Cardiac fibroblast (primary cell): ENCODE measurements around the gene ASCL5.

Experiments
- DNase-seq, 2 donors: peaks; one replicate each; pipeline versions ENCODE4 v3.0.0 to v3.0.0-alpha.2; 2010; ENCODE audit warnings: low read depth in 2 of 2
- H3K4me3 ChIP-seq, 2 donors: replicated peaks in 1 of 2; 1 replicate in 1 of 2; 2 replicates in 1 of 2; pipeline ENCODE4 v1.5.1; 2011; ENCODE audit warnings: low read depth in 2 of 2, low read length in 2 of 2, mild to moderate bottlenecking in 2 of 2, moderate library complexity in 1 of 2
- TF ChIP-seq, protein P1 (sequence below): IDR thresholded peaks from one replicate; pipeline ENCODE4 v1.5.1; 2011; ENCODE audit warnings: low read depth, mild to moderate bottlenecking, low read length, inconsistent platforms

Gene ASCL5

DNA sequence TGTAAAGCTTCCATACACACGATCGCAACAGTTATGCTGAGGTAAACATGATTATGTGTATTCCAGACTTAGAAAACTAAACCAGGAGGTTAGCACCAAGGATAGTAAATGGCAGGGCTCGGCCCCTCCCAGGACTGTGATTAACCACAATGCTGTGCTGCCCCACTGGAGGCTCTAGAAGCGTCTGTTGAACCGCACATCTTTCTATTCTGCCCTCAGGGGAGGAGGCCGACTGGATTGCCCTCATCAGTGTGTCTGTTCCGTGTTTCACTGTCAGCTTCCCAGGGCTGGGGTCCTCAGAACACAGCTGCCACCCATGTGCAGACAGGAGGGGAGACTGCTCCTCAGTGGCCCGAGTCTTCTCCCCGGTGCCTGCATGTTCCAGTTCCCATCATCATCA is 12.8 kb upstream of the ASCL5 start:
- no peak overlapping the region for H3K4me3 ChIP-seq
- DNase-seq, result no peak
- TF ChIP-seq, protein P1, sequence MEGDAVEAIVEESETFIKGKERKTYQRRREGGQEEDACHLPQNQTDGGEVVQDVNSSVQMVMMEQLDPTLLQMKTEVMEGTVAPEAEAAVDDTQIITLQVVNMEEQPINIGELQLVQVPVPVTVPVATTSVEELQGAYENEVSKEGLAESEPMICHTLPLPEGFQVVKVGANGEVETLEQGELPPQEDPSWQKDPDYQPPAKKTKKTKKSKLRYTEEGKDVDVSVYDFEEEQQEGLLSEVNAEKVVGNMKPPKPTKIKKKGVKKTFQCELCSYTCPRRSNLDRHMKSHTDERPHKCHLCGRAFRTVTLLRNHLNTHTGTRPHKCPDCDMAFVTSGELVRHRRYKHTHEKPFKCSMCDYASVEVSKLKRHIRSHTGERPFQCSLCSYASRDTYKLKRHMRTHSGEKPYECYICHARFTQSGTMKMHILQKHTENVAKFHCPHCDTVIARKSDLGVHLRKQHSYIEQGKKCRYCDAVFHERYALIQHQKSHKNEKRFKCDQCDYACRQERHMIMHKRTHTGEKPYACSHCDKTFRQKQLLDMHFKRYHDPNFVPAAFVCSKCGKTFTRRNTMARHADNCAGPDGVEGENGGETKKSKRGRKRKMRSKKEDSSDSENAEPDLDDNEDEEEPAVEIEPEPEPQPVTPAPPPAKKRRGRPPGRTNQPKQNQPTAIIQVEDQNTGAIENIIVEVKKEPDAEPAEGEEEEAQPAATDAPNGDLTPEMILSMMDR, result no peak

DNA sequence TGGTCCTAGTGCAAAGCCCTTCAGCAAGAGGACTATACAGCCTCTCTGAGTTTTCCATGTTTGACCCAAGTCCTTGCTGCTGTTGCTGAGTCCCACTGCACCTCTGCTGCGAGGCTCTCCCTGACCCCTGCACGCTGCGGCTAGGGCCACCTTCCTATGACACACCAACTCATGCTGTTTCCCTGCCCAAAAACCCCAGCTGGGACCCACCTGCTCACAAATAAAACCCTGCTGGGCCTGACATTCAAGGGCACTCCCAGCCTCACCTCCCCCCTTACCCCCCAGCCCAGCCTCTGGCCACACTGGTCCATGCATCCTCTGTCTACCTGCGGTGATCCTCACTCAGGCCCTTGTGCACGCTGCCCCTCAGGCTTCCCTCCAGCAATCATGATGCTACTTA is 12.3 kb upstream of the ASCL5 start:
- H3K4me3 ChIP-seq, result no peak overlapping the region
- DNase-seq, result no peak
- TF ChIP-seq, protein P1, result no peak

DNA sequence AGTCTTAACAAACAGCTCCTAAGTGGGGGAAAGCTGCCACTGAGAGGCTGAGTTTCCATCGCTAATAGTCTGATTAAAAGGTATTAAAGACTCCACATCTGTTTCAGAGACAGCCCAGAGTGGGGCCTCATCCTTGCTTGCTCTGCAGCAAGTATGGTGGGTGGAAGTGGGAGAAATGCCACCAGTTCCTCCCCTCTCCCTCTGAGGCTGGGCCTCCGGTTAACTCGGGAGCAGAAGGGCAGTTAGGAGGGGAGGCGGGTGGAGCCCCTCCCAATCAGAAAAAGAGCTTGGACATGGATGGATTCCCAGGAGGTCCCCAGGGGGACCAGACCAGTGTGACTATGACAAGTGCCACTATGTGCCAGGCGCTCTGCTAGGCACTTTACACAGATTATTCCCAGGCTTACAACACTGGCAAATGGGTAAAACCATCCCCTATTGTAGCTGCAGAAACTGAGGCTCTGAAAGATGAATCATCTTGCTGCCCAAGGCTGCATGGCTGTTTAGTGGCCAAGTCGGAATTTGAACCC is 11.4 kb upstream of the ASCL5 start:
- TF ChIP-seq, protein P1, result no peak
- H3K4me3 ChIP-seq, result no peak overlapping the region
- peak in 1 of 2 donors; percentile 12 for DNase-seq

DNA sequence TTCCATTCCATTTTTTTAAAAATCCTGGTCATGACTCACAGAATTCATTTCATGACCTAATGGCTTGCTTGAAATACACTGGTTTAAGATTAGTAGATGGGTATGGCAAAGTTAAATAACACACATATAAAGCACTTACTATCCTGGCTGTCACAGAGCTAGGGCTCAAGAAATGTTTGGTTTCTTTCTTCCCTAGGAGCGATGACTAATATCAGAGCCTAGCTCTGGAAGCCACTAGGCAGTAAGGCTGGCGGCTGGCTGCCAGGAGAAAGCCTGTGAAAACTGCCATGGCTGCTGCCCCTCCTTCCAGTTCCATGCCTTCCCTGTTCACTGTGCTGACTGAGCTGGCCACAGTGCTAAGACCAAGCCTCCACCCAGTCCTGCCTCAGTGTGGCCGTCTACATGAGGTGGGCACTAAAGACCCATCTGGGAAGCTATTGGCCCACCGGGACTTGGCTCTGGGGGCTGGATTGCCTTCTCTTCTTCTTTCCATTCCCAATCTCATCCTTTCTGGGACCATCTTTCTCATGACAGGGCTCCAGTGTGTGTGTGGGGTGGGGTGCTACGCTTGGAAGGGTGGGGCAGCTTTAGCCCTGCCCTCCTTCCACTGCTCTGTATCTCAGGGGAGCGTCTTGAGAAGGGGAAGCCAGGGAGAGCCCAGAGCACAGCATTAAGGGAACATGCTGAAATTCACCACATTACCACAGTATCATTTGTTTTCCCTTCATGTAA is 10.8 kb upstream of the ASCL5 start:
- TF ChIP-seq, protein P1, result no peak
- DNase-seq, result peak; percentile 81 to 89
- H3K4me3 ChIP-seq, result no peak overlapping the region

DNA sequence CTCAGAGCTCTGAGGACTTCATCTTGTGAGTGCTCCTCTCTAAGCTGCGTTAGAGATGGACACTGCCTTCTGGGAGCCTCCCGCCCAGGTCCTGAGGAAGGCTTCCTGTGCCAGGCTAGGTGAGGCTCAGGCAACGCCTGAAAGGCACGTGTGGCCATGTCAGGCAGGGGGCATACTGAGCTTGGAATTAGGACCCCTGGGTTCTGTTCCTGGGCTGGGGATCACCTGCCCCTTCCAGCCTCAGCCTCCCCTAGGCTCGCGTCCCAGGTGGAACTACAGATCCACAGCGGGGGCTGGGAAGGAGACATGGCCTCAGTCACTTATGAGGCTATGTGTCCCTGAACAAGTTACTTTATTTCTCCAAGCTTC is 10.0 kb upstream of the ASCL5 start:
- TF ChIP-seq, protein P1, result no peak
- H3K4me3 ChIP-seq, result no peak overlapping the region
- DNase-seq, result no peak

DNA sequence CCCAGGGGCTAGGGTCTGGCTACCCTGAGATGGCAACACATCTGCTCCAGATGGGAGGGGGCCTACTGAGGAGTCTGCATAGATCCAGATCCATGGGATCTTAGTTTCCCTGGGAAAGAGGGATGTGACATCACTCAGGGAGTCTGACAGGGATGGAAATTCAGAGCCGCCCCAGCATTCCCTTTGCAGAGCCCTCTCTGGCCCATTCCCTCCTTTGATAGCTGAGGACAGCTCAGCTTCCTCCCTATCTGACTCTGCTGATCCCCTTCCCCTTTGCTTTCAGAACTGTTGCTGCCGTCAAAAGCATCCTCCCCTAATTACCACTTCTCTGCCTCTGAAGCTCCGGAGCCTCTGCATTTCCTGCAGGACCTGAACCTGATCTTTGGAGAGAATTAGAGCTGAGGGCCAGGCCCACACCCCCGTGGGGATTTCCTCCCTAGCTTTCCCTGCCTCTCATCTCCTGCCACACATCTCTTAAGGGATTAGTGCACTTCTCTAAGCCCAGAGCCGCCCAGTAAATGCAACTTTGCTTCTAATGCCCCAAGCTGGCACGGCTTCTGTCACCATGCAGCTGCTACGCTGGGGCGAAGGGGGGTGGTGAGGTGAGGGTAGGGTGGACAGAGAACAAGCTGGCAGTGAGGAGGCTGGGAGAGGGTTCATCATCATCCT is 9.5 kb upstream of the ASCL5 start:
- no peak overlapping the region for H3K4me3 ChIP-seq
- TF ChIP-seq, protein P1, result no peak
- DNase-seq, result no peak
